ENCODE results near the gene GFER. TPM values are rescaled to one million over a fixed set of nuclear protein-coding genes. Genes with fewer than 3 reads are reported as not detected.

The GFER gene
- total and polyA plus RNA-seq, 2 of the 8 experiments (the other 6 are each of a cell fraction or from before 2014, with no cell fraction given) = 17.7 to 37.9 TPM

DNA sequence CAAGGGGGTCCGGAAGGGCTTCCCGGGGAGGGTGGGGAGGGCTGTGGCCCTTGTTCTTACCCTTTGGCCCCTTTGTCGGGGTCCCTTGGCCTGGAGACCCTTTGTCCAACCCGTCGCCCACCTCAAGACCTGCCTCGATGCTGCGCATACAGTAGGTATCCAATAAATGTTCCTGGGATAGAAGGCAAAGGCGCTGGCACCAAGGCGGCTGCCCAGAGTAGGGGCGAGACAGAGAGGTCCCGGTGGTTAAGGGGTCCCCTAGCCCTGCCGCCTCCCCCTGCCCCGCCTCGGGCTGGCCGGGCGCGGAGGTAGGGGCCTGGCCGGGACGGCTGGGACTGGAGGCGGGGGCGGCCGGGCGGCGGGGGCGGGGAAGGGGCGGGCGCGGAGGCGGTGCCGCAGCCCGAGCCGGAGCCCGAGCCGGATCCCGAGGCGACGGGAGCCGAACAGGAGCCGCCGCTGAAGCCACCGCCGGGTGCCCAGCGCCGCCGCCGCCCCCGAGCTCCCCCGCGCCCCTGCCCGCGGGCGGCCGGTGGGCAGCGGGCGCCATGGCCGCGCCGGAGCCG, 42.5 kb downstream of the GFER start, which contains the start of gene NHERF2 (continued):
- TF ChIP-seq CHD2 (IDR thresholded peaks at IDR 0.05; ENCODE audit: low read length) (no peak), KDM4A (IDR thresholded peaks at IDR 0.05; ENCODE audit: low read depth, low read length, severe bottlenecking) (no peak), SUZ12 (IDR thresholded peaks at IDR 0.05; ENCODE audit: low read length) (no peak; the same call in 1 of the 2 replicates), RNF2 (IDR thresholded peaks at IDR 0.05; ENCODE audit: borderline replicate concordance, low read depth, low read length, missing control alignments, poor library complexity, severe bottlenecking) (no peak), SP2 (IDR thresholded peaks at IDR 0.05; ENCODE audit: low read length) (no peak), CTBP2 (IDR thresholded peaks at IDR 0.05; ENCODE audit: borderline replicate concordance, insufficient read depth, insufficient read length, low read length) (no peak), RFX5 (IDR thresholded peaks at IDR 0.05; ENCODE audit: borderline replicate concordance, low read depth, low read length) (no peak), POU5F1 (IDR thresholded peaks at IDR 0.05; ENCODE audit: low read depth, low read length) (no peak), KDM5A (IDR thresholded peaks at IDR 0.05; ENCODE audit: low read length) (no peak), EGR1 (IDR thresholded peaks at IDR 0.05; ENCODE audit: borderline replicate concordance, low read depth, low read length) (no peak), CBX5 (IDR thresholded peaks at IDR 0.05; ENCODE audit: low read depth, low read length) (no peak), RBBP5 (IDR thresholded peaks at IDR 0.05; ENCODE audit: borderline replicate concordance, low read depth, low read length) (no peak)
